HepG2 (cell line): ENCODE measurements around the gene CLCN2. TPM values are rescaled to one million over a fixed set of nuclear protein-coding genes. Genes with fewer than 3 reads are reported as not detected.

ENCODE experiments used
- ATAC-seq: fragments of 200-7000 bp; cut with Tn5 transposase; 3 replicates; pipeline ENCODE4 v1.9.1; 2020; ENCODE audit warnings: mild to moderate bottlenecking, moderate library complexity
- BruUV-seq: library from RNA; stranded (reverse); fragments of 400-500 nt; replicated peaks from 2 replicates; lab custom pipeline; 2021; lab: Mats Ljungman, UMichigan
- CTCF ChIA-PET: fragments of 300-600 bp; formaldehyde crosslinking; extraction: SDS; loops from one replicate; lab custom pipeline; 2021; ENCODE audit warnings: low total read pairs, inconsistent platforms, low intra/inter-chr PET ratio; lab: Yijun Ruan, JAX
- POLR2A ChIA-PET: fragments of 350-600 bp; sonication (Branson Sonifier 250); formaldehyde crosslinking; loops from one replicate; lab custom pipeline; 2020; ENCODE audit warnings: antibody characterized with exemption, inconsistent platforms; lab: Yijun Ruan, JAX
- DNase-seq: peaks from one replicate; pipeline ENCODE4 v3.0.0-alpha.2; 2015; ENCODE audit warnings: low spot score
- FAIRE-seq: peaks from 3 replicates; lab custom pipeline; 2011; peaks lifted over from hg19 to GRCh38; lab: Jason Lieb, UNC
- H2AFZ ChIP-seq: one replicate; pipeline ENCODE4 v1.6.1; 2011; ENCODE audit warnings: low read length, inconsistent platforms
- H3K27ac ChIP-seq: fragments of 300-600 bp; 3 replicates; pipeline ENCODE4 v1.8.0; 2011; ENCODE audit warnings: mixed run types, mild to moderate bottlenecking, mixed read lengths, low read length, inconsistent platforms; ENCODE audit not compliant: insufficient read depth; ENCODE audit errors: extremely low read length
- H3K27me3 ChIP-seq, 2 experiments: fragments of 200-600 bp in 1 of 2; 2 replicates in 1 of 2; 3 replicates in 1 of 2; pipeline versions ENCODE4 v1.6.0 to v1.8.0; 2011; ENCODE audit warnings: low read length in 2 of 2, mild to moderate bottlenecking in 2 of 2, moderate library complexity in 2 of 2, inconsistent platforms in 1 of 2; ENCODE audit not compliant: insufficient read depth in 2 of 2, control insufficient read depth in 1 of 2
- H3K36me3 ChIP-seq, 2 experiments: fragments of 200-600 bp in 1 of 2; replicated peaks in 1 of 2; 2 replicates in 1 of 2; 3 replicates in 1 of 2; pipeline versions ENCODE4 v1.5.1 to v1.8.0; 2011; ENCODE audit warnings: low read length in 2 of 2, inconsistent platforms in 1 of 2; ENCODE audit not compliant: insufficient read depth in 2 of 2, control insufficient read depth in 1 of 2
- H3K4me1 ChIP-seq: 2 replicates; pipeline ENCODE4 v1.5.1; 2012; ENCODE audit warnings: low read length, inconsistent platforms; ENCODE audit not compliant: insufficient read depth
- H3K4me2 ChIP-seq: 2 replicates; pipeline ENCODE4 v1.6.0; 2011; ENCODE audit warnings: low read depth, low read length, inconsistent platforms
- H3K4me3 ChIP-seq, 3 experiments: fragments of 200-600 bp in 1 of 3; sonication (generic), shearing (Covaris generic) in 1 of 3; replicated peaks in 1 of 3; 2 replicates each; pipeline ENCODE4 v1.5.1; 2011 to 2016; ENCODE audit warnings: low read length in 3 of 3, inconsistent platforms in 2 of 3, low read depth in 2 of 3, mild to moderate bottlenecking in 2 of 3, control low read depth in 1 of 3, mixed read lengths in 1 of 3; ENCODE audit not compliant: insufficient read depth in 1 of 3
- H3K79me2 ChIP-seq: one replicate; pipeline ENCODE4 v1.6.1; 2011; ENCODE audit warnings: low read length, inconsistent platforms; ENCODE audit not compliant: insufficient read depth
- H3K9ac ChIP-seq: 2 replicates; pipeline ENCODE4 v1.6.0; 2011; ENCODE audit warnings: mild to moderate bottlenecking, low read depth, low read length, inconsistent platforms; ENCODE audit not compliant: insufficient read depth
- H3K9me3 ChIP-seq: 2 replicates; pipeline ENCODE4 v1.5.1; 2012; ENCODE audit warnings: mild to moderate bottlenecking, low read length
- H4K20me1 ChIP-seq: 2 replicates; pipeline ENCODE4 v1.6.0; 2011; ENCODE audit warnings: inconsistent platforms, mild to moderate bottlenecking, low read length, moderate library complexity; ENCODE audit not compliant: insufficient read depth
- ATF5 ChIP-seq: sonication (generic); formaldehyde crosslinking; IDR thresholded peaks from 2 replicates; pipeline ENCODE4 v1.4.0; 2020; ENCODE audit warnings: mild to moderate bottlenecking, low read depth, missing genetic modification reagents
- GPN1 ChIP-seq: sonication (generic); formaldehyde crosslinking; IDR thresholded peaks from 2 replicates; pipeline ENCODE4 v1.5.1; 2020; ENCODE audit warnings: missing genetic modification reagents, borderline replicate concordance
- NFE2 ChIP-seq: sonication (generic); formaldehyde crosslinking; IDR thresholded peaks from 2 replicates; pipeline ENCODE4 v1.4.0; 2020; ENCODE audit warnings: missing genetic modification reagents
- SNAPC4 ChIP-seq: sonication (generic); formaldehyde crosslinking; IDR thresholded peaks from 2 replicates; pipeline ENCODE4 v1.4.0; 2020; ENCODE audit warnings: mild to moderate bottlenecking, missing genetic modification reagents
- SPEN ChIP-seq: sonication (generic); formaldehyde crosslinking; IDR thresholded peaks from 2 replicates; pipeline ENCODE4 v1.5.1; 2020; ENCODE audit warnings: low read depth, mild to moderate bottlenecking, missing genetic modification reagents
- SUZ12 ChIP-seq: fragments of 150-350 bp; IDR thresholded peaks from 2 replicates; pipeline ENCODE4 v1.6.1; 2014; ENCODE audit warnings: low read depth, low read length
- TARDBP ChIP-seq: sonication (generic); formaldehyde crosslinking; IDR thresholded peaks from 2 replicates; pipeline ENCODE4 v1.8.0; 2022; ENCODE audit warnings: mild to moderate bottlenecking, missing genetic modification reagents
- ZBTB4 ChIP-seq: sonication (generic); formaldehyde crosslinking; IDR thresholded peaks from 2 replicates; pipeline ENCODE4 v1.4.0; 2020; ENCODE audit warnings: missing genetic modification reagents, mild to moderate bottlenecking, borderline replicate concordance
- ZFP41 ChIP-seq: sonication (generic); formaldehyde crosslinking; IDR thresholded peaks from 2 replicates; pipeline ENCODE4 v1.4.0; 2020; ENCODE audit warnings: mild to moderate bottlenecking, missing genetic modification reagents, borderline replicate concordance
- ZMYM3 ChIP-seq: sonication (generic); formaldehyde crosslinking; IDR thresholded peaks from 2 replicates; pipeline ENCODE4 v1.5.1; 2020; ENCODE audit warnings: mild to moderate bottlenecking, missing genetic modification reagents
- ZNF275 ChIP-seq: sonication (generic); formaldehyde crosslinking; IDR thresholded peaks from 2 replicates; pipeline ENCODE4 v1.8.0; 2022; ENCODE audit warnings: missing genetic modification reagents, mild to moderate bottlenecking, inconsistent platforms, borderline replicate concordance
- WGBS: methylation state at CpG from one replicate; pipeline ENCODE4 v1.1.6; 2017; ENCODE audit warnings: low lambda C conversion rate; 5-methylcytosine and 5-hydroxymethylcytosine counted together
- in situ Hi-C: cut with HindIII; loops from 2 replicates; pipeline ENCODE4 v1.10.0; 2017; ENCODE audit warnings: low pct_unique_long_range_greater_than_20kb; ENCODE audit not compliant: extremely low pct_ligation_motif_present
- intact Hi-C: fragments of 100-400 bp; cut with micrococcal nuclease; formaldehyde crosslinking; loops from one replicate; pipeline ENCODE4 v1.10.0; 2022; ENCODE audit not compliant: unreplicated experiment
- polyA plus RNA-seq, 8 experiments: library from polyadenylated mRNA; depleted of rRNA in 3 of 8; stranded (reverse) in 7 of 8; unstranded in 1 of 8; fragments of >200 nt; fragmentation: Illumina TruSeq in 4 of 8; extraction: Trizol in 4 of 8; gene quantifications; 2 replicates each; pipeline versions ENCODE4 v1.2.1 to v1.2.3, GENCODE V29; 2011 to 2016; ENCODE audit warnings: low read depth in 4 of 8, missing spikeins in 1 of 8, mixed read lengths in 1 of 8; ENCODE audit not compliant: insufficient read depth in 1 of 8
- total RNA-seq, 5 experiments: library from RNA; depleted of rRNA; stranded (reverse); fragments of >200 nt; fragmentation: Illumina TruSeq; extraction: Trizol; gene quantifications; 2 replicates each; pipeline ENCODE4 v1.2.3, GENCODE V29; 2016; ENCODE audit warnings: low read depth in 1 of 5

Gene CLCN2
- total and polyA plus RNA-seq, 2 of the 13 experiments (the other 11 are each of a cell fraction or from before 2014, with no cell fraction given) = 11.4 to 13.5 TPM

GRCh38 chr3:184336547-184337398 is 24.6 kb downstream of the CLCN2 start:
- POLR2A ChIA-PET = interaction anchor here (0.7 to 1.9 kb wide), 7 partner anchors 9 to 181 kb away, joined by 3 to 10 read pairs (median 5); partner anchors contain the start of genes CLCN2, DVL3 and POLR2H
- Histone ChIP-seq H3K4me3 (peak overlapping the region; percentile 67 to 94 (median 80)), H3K9ac (peak overlapping the region; percentile 91), H3K27ac (peak overlapping the region; percentile 84), H3K79me2 (peaks cover 16% of the 10 kb centered on the region), H4K20me1 (peaks cover 19% of the 10 kb centered on the region; the same call in 1 of the 2 replicates), H3K27me3 (no peaks in the 10 kb centered on the region; a peak in 1 of 5 replicates), H3K4me2 (peak overlapping the region; percentile 94), H3K9me3 (no peaks in the 10 kb centered on the region), H2AFZ (no peak overlapping the region), H3K4me1 (peaks cover 18% of the 10 kb centered on the region), H3K36me3 (peaks cover 18 to 36% of the 10 kb centered on the region in 2 experiments)
- peak; percentile 62 for DNase-seq
- in situ Hi-C loops (no loop called here), intact Hi-C loops (no loop called here)
- FAIRE-seq = peak; percentile 89
- peak; percentile 49 for ATAC-seq
- no TSS peak for BruUV-seq
- CTCF ChIA-PET = no interaction called here
- 4% methylated on average over 15 of the region's 17 CpGs for WGBS
- TF ChIP-seq GPN1 (CRISPR knock-in tag) = no peak
- no peak for TF ChIP-seq ATF5 (CRISPR knock-in tag)
- 0 out of 2 replicates have a peak, but pooled peaks have one; percentile 7 for TF ChIP-seq SNAPC4 (CRISPR knock-in tag)
- TF ChIP-seq ZBTB4 = no peak
- TF ChIP-seq ZMYM3 (CRISPR knock-in tag) = no peak
- TF ChIP-seq SPEN (CRISPR knock-in tag) = 0 out of 2 replicates have a peak, but pooled peaks have one; percentile 7
- TF ChIP-seq TARDBP (CRISPR knock-in tag) = no peak
- TF ChIP-seq NFE2 (CRISPR knock-in tag) = no peak
- peak; percentile 27; the same call in 1 of the 2 replicates for TF ChIP-seq SUZ12
- TF ChIP-seq ZNF275 (CRISPR knock-in tag) = 0 out of 2 replicates have a peak, but pooled peaks have one; percentile 15
- 0 out of 2 replicates have a peak, but pooled peaks have one; percentile 51 for TF ChIP-seq ZFP41 (CRISPR knock-in tag)
